Activated B cell treated with CpG ODN at 0.5 μM for 24 hours (primary cell): ENCODE measurements around the gene STK32A. TPM values are rescaled to one million over a fixed set of nuclear protein-coding genes. Genes with fewer than 3 reads are reported as not detected.

Experiments used
- ATAC-seq: fragments of 200-7000 bp; cut with Tn5 transposase; one replicate; pipeline ENCODE4 v1.10.0; 2021; ENCODE audit warnings: low read depth, mild to moderate bottlenecking, moderate library complexity
- CTCF ChIA-PET: fragments of 350-600 bp; sonication (Branson Sonifier 250); formaldehyde crosslinking; loops from one replicate; lab custom pipeline; 2021; ENCODE audit warnings: antibody characterized with exemption; lab: Charles Lee
- POLR2A ChIA-PET: fragments of 350-600 bp; sonication (Branson Sonifier 250); formaldehyde crosslinking; loops from one replicate; lab custom pipeline; 2021; ENCODE audit warnings: antibody characterized with exemption; lab: Charles Lee
- DNase-seq: peaks from one replicate; pipeline ENCODE4 v3.0.0; 2022
- H3K27ac Mint-ChIP-seq: one replicate; pipeline ENCODE4 v1.8.0; 2020; ENCODE audit warnings: mixed read lengths
- H3K27me3 Mint-ChIP-seq: one replicate; pipeline ENCODE4 v1.8.0; 2021; ENCODE audit warnings: mixed read lengths
- H3K36me3 Mint-ChIP-seq: one replicate; pipeline ENCODE4 v1.8.0; 2021; ENCODE audit warnings: low read depth, mixed read lengths
- H3K4me1 Mint-ChIP-seq: one replicate; pipeline ENCODE4 v1.8.0; 2021; ENCODE audit warnings: mixed read lengths
- H3K4me3 Mint-ChIP-seq: one replicate; pipeline ENCODE4 v1.8.0; 2020; ENCODE audit warnings: mild to moderate bottlenecking, mixed read lengths
- H3K9me3 Mint-ChIP-seq: one replicate; pipeline ENCODE4 v1.8.0; 2020; ENCODE audit warnings: mixed read lengths
- intact Hi-C: fragments of 100-400 bp; cut with micrococcal nuclease; formaldehyde crosslinking; loops from one replicate; pipeline ENCODE4 v1.15.1; 2024
- total RNA-seq: library from RNA; stranded (reverse); gene quantifications from 2 replicates; pipeline ENCODE4 v1.2.3, GENCODE V29; 2022
- TF ChIP-seq, protein P1 (sequence below): fragments of 200-600 bp; IDR thresholded peaks from one replicate; pipeline ENCODE4 v1.8.0; 2022; ENCODE audit warnings: antibody characterized with exemption, mild to moderate bottlenecking

Gene STK32A
- total RNA-seq, 1 donor from 2014 or later, result not detected

- ATAC-seq (no peak), DNase-seq (no peak)
- no peaks in the 10 kb centered on the region for H3K4me1 Mint-ChIP-seq
- TF ChIP-seq, protein P1, sequence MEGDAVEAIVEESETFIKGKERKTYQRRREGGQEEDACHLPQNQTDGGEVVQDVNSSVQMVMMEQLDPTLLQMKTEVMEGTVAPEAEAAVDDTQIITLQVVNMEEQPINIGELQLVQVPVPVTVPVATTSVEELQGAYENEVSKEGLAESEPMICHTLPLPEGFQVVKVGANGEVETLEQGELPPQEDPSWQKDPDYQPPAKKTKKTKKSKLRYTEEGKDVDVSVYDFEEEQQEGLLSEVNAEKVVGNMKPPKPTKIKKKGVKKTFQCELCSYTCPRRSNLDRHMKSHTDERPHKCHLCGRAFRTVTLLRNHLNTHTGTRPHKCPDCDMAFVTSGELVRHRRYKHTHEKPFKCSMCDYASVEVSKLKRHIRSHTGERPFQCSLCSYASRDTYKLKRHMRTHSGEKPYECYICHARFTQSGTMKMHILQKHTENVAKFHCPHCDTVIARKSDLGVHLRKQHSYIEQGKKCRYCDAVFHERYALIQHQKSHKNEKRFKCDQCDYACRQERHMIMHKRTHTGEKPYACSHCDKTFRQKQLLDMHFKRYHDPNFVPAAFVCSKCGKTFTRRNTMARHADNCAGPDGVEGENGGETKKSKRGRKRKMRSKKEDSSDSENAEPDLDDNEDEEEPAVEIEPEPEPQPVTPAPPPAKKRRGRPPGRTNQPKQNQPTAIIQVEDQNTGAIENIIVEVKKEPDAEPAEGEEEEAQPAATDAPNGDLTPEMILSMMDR, result no peak
- ChIA-PET POLR2A (no interaction called here), CTCF (no interaction called here)
- no peak overlapping the region for H3K27ac Mint-ChIP-seq
- H3K27me3 Mint-ChIP-seq, result no peaks in the 10 kb centered on the region
- intact Hi-C loops, result no loop called here
- H3K4me3 Mint-ChIP-seq, result no peak overlapping the region
- H3K36me3 Mint-ChIP-seq, result no peaks in the 10 kb centered on the region
- H3K9me3 Mint-ChIP-seq, result no peaks in the 10 kb centered on the region
These were observed 92.6 kb downstream of the STK32A start for GRCh38 chr5:147327421-147327820.

GRCh38 chr5:147327905-147328304 is 93.1 kb downstream of the STK32A start:
- H3K36me3 Mint-ChIP-seq, result no peaks in the 10 kb centered on the region
- no peak overlapping the region for H3K4me3 Mint-ChIP-seq
- ATAC-seq, result no peak
- ChIA-PET POLR2A (no interaction called here), CTCF (no interaction called here)
- H3K27me3 Mint-ChIP-seq, result no peaks in the 10 kb centered on the region
- H3K27ac Mint-ChIP-seq, result no peak overlapping the region
- intact Hi-C loops, result no loop called here
- no peaks in the 10 kb centered on the region for H3K4me1 Mint-ChIP-seq
- no peak for DNase-seq
- TF ChIP-seq, protein P1, result no peak
- H3K9me3 Mint-ChIP-seq, result no peaks in the 10 kb centered on the region

DNA sequence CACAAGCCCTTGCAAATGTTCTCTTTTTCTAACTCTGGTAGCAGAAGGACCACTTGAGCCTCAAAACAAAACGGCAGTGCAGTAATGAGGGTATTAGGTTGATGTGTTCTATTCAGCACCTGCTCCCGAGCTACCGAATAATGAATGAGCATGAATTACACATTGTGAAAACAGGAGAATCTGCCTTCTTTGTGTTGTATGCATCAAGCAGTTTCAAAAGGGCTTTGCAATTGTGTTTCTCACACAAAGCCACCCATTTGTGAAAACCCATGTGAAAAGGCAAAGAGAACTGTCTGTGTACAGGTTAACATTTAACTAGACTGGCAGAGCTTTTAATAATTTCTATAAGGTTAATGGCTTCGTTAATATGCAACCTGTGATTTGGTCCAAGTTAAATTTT is 97.8 kb downstream of the STK32A start:
- H3K27me3 Mint-ChIP-seq, result no peaks in the 10 kb centered on the region
- ATAC-seq (no peak), DNase-seq (no peak)
- no peaks in the 10 kb centered on the region for H3K36me3 Mint-ChIP-seq
- CTCF ChIA-PET, result interaction anchor here (2.2 kb wide), 1 partner anchor 144 kb away, joined by 6 read pairs; no protein-coding TSS in a partner anchor
- H3K27ac Mint-ChIP-seq, result no peak overlapping the region
- intact Hi-C loops, result no loop called here
- POLR2A ChIA-PET, result no interaction called here
- H3K4me1 Mint-ChIP-seq, result no peaks in the 10 kb centered on the region
- no peak overlapping the region for H3K4me3 Mint-ChIP-seq
- H3K9me3 Mint-ChIP-seq, result no peaks in the 10 kb centered on the region
- TF ChIP-seq, protein P1, result no peak

DNA sequence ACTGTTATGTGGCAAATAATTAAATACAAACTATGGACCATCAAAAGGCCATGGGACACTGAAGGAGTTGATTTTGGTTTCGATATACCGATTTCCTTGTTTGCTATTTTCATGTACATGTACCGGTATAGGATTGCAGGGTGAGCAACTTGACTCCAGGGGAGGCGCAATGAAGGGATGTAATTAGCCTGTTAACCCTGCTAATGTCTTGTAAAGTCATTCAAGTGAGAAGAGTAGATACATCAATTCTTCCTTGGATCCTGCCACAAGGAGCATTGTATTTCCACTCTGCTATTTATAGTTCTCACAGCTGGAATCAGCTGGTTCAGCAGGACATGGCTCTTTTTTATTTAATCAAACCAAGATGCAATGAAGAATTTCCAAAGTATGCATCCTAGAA is 102.0 kb downstream of the STK32A start:
- H3K4me3 Mint-ChIP-seq, result no peak overlapping the region

GRCh38 chr5:147339313-147339712 is 104.5 kb downstream of the STK32A start:
- peaks cover 5% of the 10 kb centered on the region for H3K9me3 Mint-ChIP-seq
- no peak overlapping the region for H3K27ac Mint-ChIP-seq
- H3K4me1 Mint-ChIP-seq, result no peaks in the 10 kb centered on the region
- ChIA-PET CTCF (no interaction called here), POLR2A (no interaction called here)
- intact Hi-C loops, result no loop called here
- DNase-seq (no peak), ATAC-seq (no peak)
- H3K27me3 Mint-ChIP-seq, result no peaks in the 10 kb centered on the region
- no peak overlapping the region for H3K4me3 Mint-ChIP-seq
- TF ChIP-seq, protein P1, result no peak
- H3K36me3 Mint-ChIP-seq, result no peaks in the 10 kb centered on the region

More for the DNA sequence above, 102.0 kb downstream of the STK32A start:
- DNase-seq, result no peak
- TF ChIP-seq, protein P1, result no peak
- no peaks in the 10 kb centered on the region for H3K27me3 Mint-ChIP-seq
- no peak for ATAC-seq
- intact Hi-C loops, result no loop called here
- ChIA-PET POLR2A (no interaction called here), CTCF (no interaction called here)
- no peaks in the 10 kb centered on the region for H3K36me3 Mint-ChIP-seq
- no peak overlapping the region for H3K27ac Mint-ChIP-seq
- peaks cover 5% of the 10 kb centered on the region for H3K9me3 Mint-ChIP-seq
- H3K4me1 Mint-ChIP-seq, result no peaks in the 10 kb centered on the region
